ENCODE data around the gene POLQ. TPM values are rescaled to one million over a fixed set of nuclear protein-coding genes. Genes with fewer than 3 reads are reported as not detected.

The POLQ gene
- total RNA-seq, 1 donor from 2014 or later: 33.2 TPM

DNA sequence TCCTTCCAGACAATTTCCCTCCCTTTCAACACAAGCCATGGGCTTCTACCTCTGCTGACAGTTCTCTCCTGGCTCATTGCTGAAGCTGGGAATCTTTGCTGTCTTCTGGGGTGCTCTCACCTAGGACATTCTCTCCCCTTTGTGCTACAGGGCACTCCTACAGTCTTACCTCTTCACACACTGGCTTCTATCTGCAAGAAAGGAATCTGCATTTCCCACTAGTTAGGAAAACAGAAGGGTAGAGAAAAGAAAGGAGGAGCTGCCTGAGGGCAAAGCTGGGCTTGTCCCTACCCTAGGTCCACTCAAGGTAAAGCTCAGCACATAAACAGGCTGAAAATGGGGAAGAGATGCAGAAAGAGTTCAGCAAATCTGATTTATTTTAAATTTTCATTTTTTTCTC, 16.4 kb upstream of the POLQ start:
- DNase-seq (ENCODE audit: low spot score): no peak
- Histone ChIP-seq H3K4me3 (no peak overlapping the region), H3K4me1 (no peaks in the 10 kb centered on the region), H3K9ac (no peak overlapping the region), H3F3A (ENCODE audit: low read depth) (no peaks in the 10 kb centered on the region), H2AFZ (replicated peaks) (peak overlapping the region; percentile 93), H3K4me2 (no peak overlapping the region), H4K20me1 (ENCODE audit: low read depth) (no peaks in the 10 kb centered on the region), H3K9me3 (ENCODE audit: low read depth) (no peaks in the 10 kb centered on the region), H3K27ac (no peak overlapping the region), H3K79me2 (ENCODE audit: low read depth) (no peaks in the 10 kb centered on the region), H3K36me3 (no peaks in the 10 kb centered on the region), H3K27me3 (no peaks in the 10 kb centered on the region)
- peaks cover 3% of the 10 kb centered on the region for H3K27me3 Mint-ChIP-seq (ENCODE audit: insufficient read depth, low read depth)
- H3K9me3 Mint-ChIP-seq: no peaks in the 10 kb centered on the region
- H3K4me3 Mint-ChIP-seq: no peak overlapping the region
- H3K36me3 Mint-ChIP-seq: no peaks in the 10 kb centered on the region
- H3K4me1 Mint-ChIP-seq: peaks cover 5% of the 10 kb centered on the region
- TF ChIP-seq EZH2phosphoT487 (IDR thresholded peaks at IDR 0.05): no peak
- TF ChIP-seq EZH2 (IDR thresholded peaks at IDR 0.05): no peak
- TF ChIP-seq, protein P1, sequence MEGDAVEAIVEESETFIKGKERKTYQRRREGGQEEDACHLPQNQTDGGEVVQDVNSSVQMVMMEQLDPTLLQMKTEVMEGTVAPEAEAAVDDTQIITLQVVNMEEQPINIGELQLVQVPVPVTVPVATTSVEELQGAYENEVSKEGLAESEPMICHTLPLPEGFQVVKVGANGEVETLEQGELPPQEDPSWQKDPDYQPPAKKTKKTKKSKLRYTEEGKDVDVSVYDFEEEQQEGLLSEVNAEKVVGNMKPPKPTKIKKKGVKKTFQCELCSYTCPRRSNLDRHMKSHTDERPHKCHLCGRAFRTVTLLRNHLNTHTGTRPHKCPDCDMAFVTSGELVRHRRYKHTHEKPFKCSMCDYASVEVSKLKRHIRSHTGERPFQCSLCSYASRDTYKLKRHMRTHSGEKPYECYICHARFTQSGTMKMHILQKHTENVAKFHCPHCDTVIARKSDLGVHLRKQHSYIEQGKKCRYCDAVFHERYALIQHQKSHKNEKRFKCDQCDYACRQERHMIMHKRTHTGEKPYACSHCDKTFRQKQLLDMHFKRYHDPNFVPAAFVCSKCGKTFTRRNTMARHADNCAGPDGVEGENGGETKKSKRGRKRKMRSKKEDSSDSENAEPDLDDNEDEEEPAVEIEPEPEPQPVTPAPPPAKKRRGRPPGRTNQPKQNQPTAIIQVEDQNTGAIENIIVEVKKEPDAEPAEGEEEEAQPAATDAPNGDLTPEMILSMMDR (IDR thresholded peaks at IDR 0.05): no peak
- no peak overlapping the region for H3K27ac Mint-ChIP-seq

GRCh38 chr3:121557426-121557934, 11.7 kb upstream of the POLQ start:
- no peak overlapping the region for H2AFZ ChIP-seq (replicated peaks)
- DNase-seq (ENCODE audit: low spot score): no peak
- Mint-ChIP-seq H3K9me3 (no peaks in the 10 kb centered on the region), H3K27me3 (ENCODE audit: insufficient read depth, low read depth) (peaks cover 2% of the 10 kb centered on the region), H3K4me1 (peaks cover 5% of the 10 kb centered on the region), H3K36me3 (no peaks in the 10 kb centered on the region), H3K27ac (no peak overlapping the region), H3K4me3 (no peak overlapping the region)
- TF ChIP-seq EZH2phosphoT487 (IDR thresholded peaks at IDR 0.05) (no peak), EZH2 (IDR thresholded peaks at IDR 0.05) (no peak)
- TF ChIP-seq, protein P1 (IDR thresholded peaks at IDR 0.05): no peak
- no peaks in the 10 kb centered on the region for H3K27me3 ChIP-seq
- no peaks in the 10 kb centered on the region for H3K79me2 ChIP-seq (ENCODE audit: low read depth)
- no peak overlapping the region for H3K4me2 ChIP-seq
- no peaks in the 10 kb centered on the region for H3K9me3 ChIP-seq (ENCODE audit: low read depth)
- no peaks in the 10 kb centered on the region for H3K36me3 ChIP-seq
- no peak overlapping the region for H3K27ac ChIP-seq
- H3F3A ChIP-seq (ENCODE audit: low read depth): no peaks in the 10 kb centered on the region
- no peaks in the 10 kb centered on the region for H4K20me1 ChIP-seq (ENCODE audit: low read depth)
- H3K9ac ChIP-seq: no peak overlapping the region
- no peaks in the 10 kb centered on the region for H3K4me1 ChIP-seq
- no peak overlapping the region for H3K4me3 ChIP-seq

GRCh38 chr3:121552797-121553196, 7.0 kb upstream of the POLQ start:
- H3K27ac Mint-ChIP-seq: no peak overlapping the region
- H3K9me3 ChIP-seq (ENCODE audit: low read depth): no peaks in the 10 kb centered on the region
- no peak overlapping the region for H3K4me2 ChIP-seq
- no peak for TF ChIP-seq EZH2 (IDR thresholded peaks at IDR 0.05)
- no peak for TF ChIP-seq EZH2phosphoT487 (IDR thresholded peaks at IDR 0.05)
- TF ChIP-seq, protein P1 (IDR thresholded peaks at IDR 0.05): no peak
- no peaks in the 10 kb centered on the region for H3K4me1 ChIP-seq
- no peaks in the 10 kb centered on the region for H3K36me3 ChIP-seq
- no peak overlapping the region for H3K4me3 Mint-ChIP-seq
- no peaks in the 10 kb centered on the region for H3K27me3 ChIP-seq
- no peaks in the 10 kb centered on the region for H4K20me1 ChIP-seq (ENCODE audit: low read depth)
- H3K79me2 ChIP-seq (ENCODE audit: low read depth): no peaks in the 10 kb centered on the region
- H3K4me1 Mint-ChIP-seq: no peaks in the 10 kb centered on the region
- H3K27me3 Mint-ChIP-seq (ENCODE audit: insufficient read depth, low read depth): peaks cover 4% of the 10 kb centered on the region
- no peak overlapping the region for H2AFZ ChIP-seq (replicated peaks)
- no peaks in the 10 kb centered on the region for H3F3A ChIP-seq (ENCODE audit: low read depth)
- H3K27ac ChIP-seq: no peak overlapping the region
- H3K4me3 ChIP-seq: no peak overlapping the region
- no peaks in the 10 kb centered on the region for H3K9me3 Mint-ChIP-seq
- DNase-seq (ENCODE audit: low spot score): no peak
- H3K36me3 Mint-ChIP-seq: no peaks in the 10 kb centered on the region
- no peak overlapping the region for H3K9ac ChIP-seq

Measured in neural progenitor cell (in vitro differentiated cells).